ENCODE data around the gene VPS37C.

The VPS37C gene

DNA sequence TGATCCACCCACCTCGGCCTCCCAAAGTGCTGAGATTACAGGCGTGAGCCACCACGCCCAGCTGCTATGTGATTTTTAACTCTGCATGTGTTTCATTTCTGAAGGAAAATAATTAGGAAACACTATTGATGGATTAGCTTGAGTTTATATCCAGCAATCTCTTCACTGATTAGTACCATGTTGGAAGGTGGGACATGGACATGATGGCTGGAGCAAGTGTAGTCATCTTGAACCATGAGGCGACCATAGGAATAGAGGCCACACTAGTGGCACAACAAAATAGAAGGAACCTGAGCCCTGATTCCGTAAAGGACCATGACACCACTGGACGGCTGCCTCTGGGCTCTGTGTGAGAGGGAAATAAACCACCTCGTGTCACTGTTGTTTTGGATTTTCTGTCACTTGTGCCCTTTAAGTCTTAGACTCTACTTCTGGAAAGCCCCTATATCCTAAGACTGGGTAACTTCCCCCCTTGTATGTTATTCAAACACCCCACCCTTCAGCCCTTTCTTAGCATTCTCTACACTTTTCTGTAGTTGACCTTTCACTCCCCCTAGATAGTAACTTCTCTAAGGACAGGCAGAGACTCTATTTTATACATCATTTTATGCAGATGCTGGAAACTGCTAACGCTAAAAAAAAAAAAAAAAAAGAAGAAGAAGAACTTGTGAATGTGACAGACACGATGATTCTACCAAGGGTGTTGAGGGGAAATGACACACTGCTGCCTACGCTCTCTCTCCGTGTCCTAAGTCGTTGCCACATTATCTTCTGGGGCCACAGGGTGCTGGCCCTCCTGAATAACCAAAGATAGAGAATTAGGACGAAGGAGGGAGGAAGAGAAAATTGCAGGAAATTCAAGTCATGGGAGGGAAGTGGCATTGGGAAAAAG lies 2.7 kb upstream of the VPS37C start:
- WGBS (ENCODE audit: extremely low coverage, insufficient coverage, insufficient read length) = no CpG with 5 or more reads among the region's 13 CpGs

DNA sequence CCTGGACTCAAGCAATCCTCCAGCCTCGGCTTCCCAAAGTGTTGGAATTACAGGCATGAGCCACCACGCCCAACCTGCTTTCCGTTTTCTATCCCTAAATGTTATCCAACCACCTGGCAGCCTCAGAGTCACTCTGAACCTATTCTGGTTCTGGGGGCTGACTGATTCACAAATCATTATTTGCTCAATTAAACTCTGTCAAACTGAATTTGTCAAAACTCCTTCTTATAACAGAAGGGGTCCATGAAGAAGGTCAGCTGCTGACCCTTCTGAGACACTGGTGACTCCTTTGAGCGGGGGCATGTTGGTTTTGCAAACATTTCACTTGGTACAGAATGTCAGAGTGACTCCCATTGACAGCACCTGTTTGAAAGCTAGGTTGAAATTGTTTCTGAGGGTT lies 1.8 kb upstream of the VPS37C start:
- Histone ChIP-seq H3K36me3 (ENCODE audit: control insufficient read depth in 1 of 2, insufficient read depth in 2 of 2, low read length in 2 of 2) (no peaks in the 10 kb centered on the region), H3K4ac (ENCODE audit: low read depth, low read length) (no peak overlapping the region), H2AFZ (ENCODE audit: insufficient read depth, low read length, poor library complexity) (no peak overlapping the region), H3K18ac (ENCODE audit: low read length) (no peak overlapping the region), H2BK5ac (ENCODE audit: low read depth, low read length, poor library complexity) (no peak overlapping the region), H2BK12ac (ENCODE audit: low read length) (peak overlapping the region; percentile 2), H3K4me1 (ENCODE audit: control insufficient read depth in 1 of 2, insufficient read depth in 2 of 2, low read length in 2 of 2) (peaks cover 11 to 18% of the 10 kb centered on the region in 2 experiments), H3K4me3 (ENCODE audit: low read depth, low read length) (no peak overlapping the region), H3K9ac (ENCODE audit: low read length) (no peak overlapping the region), H3K27me3 (ENCODE audit: insufficient read depth, low read length) (no peaks in the 10 kb centered on the region), H3K79me2 (ENCODE audit: control insufficient read depth, insufficient read depth, low read length, poor library complexity) (peaks cover 13% of the 10 kb centered on the region), H3K4me2 (ENCODE audit: low read length) (no peak overlapping the region), H3K79me1 (ENCODE audit: low read length) (peaks cover 22% of the 10 kb centered on the region), H4K12ac (ENCODE audit: low read depth, low read length) (no peak overlapping the region), H3K27ac (ENCODE audit: low read depth, low read length) (no peak overlapping the region), H3K9me3 (ENCODE audit: insufficient read depth, low read depth, low read length) (peaks cover 2% of the 10 kb centered on the region), H3K23ac (ENCODE audit: low read length) (no peak overlapping the region), H3K14ac (ENCODE audit: low read length) (no peak overlapping the region), H2BK120ac (ENCODE audit: insufficient read depth, low read length, poor library complexity) (no peak overlapping the region), H4K91ac (ENCODE audit: low read depth, low read length) (no peak overlapping the region), H2AK5ac (ENCODE audit: low read length) (no peak overlapping the region), H4K8ac (ENCODE audit: low read depth, low read length) (no peak overlapping the region)
- WGBS (ENCODE audit: extremely low coverage, insufficient coverage, insufficient read length) = no CpG with 5 or more reads among the region's 4 CpGs
- no peak for DNase-seq

More for the DNA sequence above, 2.7 kb upstream of the VPS37C start:
- peak; percentile 20 to 34 for DNase-seq
- H3K79me2 ChIP-seq (ENCODE audit: control insufficient read depth, insufficient read depth, low read length, poor library complexity) = peaks cover 13% of the 10 kb centered on the region
- peak overlapping the region; percentile 67 for H3K14ac ChIP-seq (ENCODE audit: low read length)
- H2BK12ac ChIP-seq (ENCODE audit: low read length) = peak overlapping the region; percentile 85
- H2AFZ ChIP-seq (ENCODE audit: insufficient read depth, low read length, poor library complexity) = no peak overlapping the region
- no peak overlapping the region for H4K12ac ChIP-seq (ENCODE audit: low read depth, low read length)
- no peak overlapping the region for H3K18ac ChIP-seq (ENCODE audit: low read length)
- peak overlapping the region; percentile 66 for H4K8ac ChIP-seq (ENCODE audit: low read depth, low read length)
- H3K23ac ChIP-seq (ENCODE audit: low read length) = no peak overlapping the region
- peak overlapping the region; percentile 54 for H2BK5ac ChIP-seq (ENCODE audit: low read depth, low read length, poor library complexity)
- no peaks in the 10 kb centered on the region for H3K27me3 ChIP-seq (ENCODE audit: insufficient read depth, low read length)
- no peak overlapping the region for H3K4ac ChIP-seq (ENCODE audit: low read depth, low read length)
- peaks cover 11 to 16% of the 10 kb centered on the region in 2 experiments for H3K4me1 ChIP-seq (ENCODE audit: control insufficient read depth in 1 of 2, insufficient read depth in 2 of 2, low read length in 2 of 2)
- H4K91ac ChIP-seq (ENCODE audit: low read depth, low read length) = peak overlapping the region; percentile 76
- peaks cover 2% of the 10 kb centered on the region for H3K9me3 ChIP-seq (ENCODE audit: insufficient read depth, low read depth, low read length)
- peak overlapping the region; percentile 61 for H2BK120ac ChIP-seq (ENCODE audit: insufficient read depth, low read length, poor library complexity)
- no peak overlapping the region for H3K4me2 ChIP-seq (ENCODE audit: low read length)
- peak overlapping the region; percentile 43 for H3K27ac ChIP-seq (ENCODE audit: low read depth, low read length)
- H3K4me3 ChIP-seq (ENCODE audit: low read depth, low read length) = no peak overlapping the region
- no peak overlapping the region for H2AK5ac ChIP-seq (ENCODE audit: low read length)
- peaks cover 22% of the 10 kb centered on the region for H3K79me1 ChIP-seq (ENCODE audit: low read length)
- H3K36me3 ChIP-seq (ENCODE audit: control insufficient read depth in 1 of 2, insufficient read depth in 2 of 2, low read length in 2 of 2) = no peaks in the 10 kb centered on the region
- H3K9ac ChIP-seq (ENCODE audit: low read length) = no peak overlapping the region

DNA sequence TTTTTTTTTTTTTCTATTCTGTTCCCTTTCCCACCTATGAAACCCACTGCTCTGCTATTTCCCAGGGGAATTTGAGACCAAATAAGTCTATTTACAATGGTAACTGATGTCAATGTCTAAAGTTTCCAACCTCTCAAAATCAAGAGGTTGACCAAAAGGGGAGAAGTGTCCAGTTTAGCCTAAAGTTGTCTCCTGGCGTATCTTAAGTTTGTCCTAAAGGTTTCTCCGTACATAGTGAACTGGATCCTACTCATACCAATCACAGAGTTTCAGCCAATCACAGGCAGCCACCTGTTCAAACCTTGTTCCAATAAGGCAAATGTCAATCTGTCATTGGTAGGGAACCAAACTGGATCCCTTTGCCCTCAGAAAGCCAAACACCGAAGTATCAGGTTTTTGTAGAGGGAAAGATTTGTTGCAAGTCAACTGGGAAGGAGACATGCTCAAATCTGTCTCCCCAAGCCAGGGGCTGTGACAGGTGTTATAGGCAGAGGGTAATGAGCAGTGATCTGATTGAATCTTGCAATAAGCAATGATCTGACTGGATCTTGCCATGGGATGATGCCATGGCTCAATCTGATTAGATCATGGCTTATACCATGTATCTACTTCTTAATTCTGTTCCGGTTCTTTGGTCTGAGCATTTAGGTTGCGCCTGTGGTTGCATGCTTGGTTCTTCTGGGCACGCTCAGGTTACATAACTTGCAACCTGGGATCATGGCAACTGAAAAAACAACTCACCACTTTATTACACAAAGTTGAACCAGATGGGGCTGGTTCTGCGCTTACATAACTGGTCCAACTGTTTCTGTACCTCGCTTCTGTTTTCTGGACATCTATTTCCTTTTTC lies 1.1 kb upstream of the VPS37C start:
- Histone ChIP-seq H3K27me3 (ENCODE audit: insufficient read depth, low read length) (no peaks in the 10 kb centered on the region), H4K91ac (ENCODE audit: low read depth, low read length) (peak overlapping the region; percentile 1), H3K4me2 (ENCODE audit: low read length) (peak overlapping the region; percentile 93), H3K79me1 (ENCODE audit: low read length) (peaks cover 22% of the 10 kb centered on the region), H3K9ac (ENCODE audit: low read length) (no peak overlapping the region), H4K8ac (ENCODE audit: low read depth, low read length) (no peak overlapping the region), H2BK120ac (ENCODE audit: insufficient read depth, low read length, poor library complexity) (no peak overlapping the region), H3K79me2 (ENCODE audit: control insufficient read depth, insufficient read depth, low read length, poor library complexity) (peaks cover 13% of the 10 kb centered on the region), H2BK5ac (ENCODE audit: low read depth, low read length, poor library complexity) (no peak overlapping the region), H3K4me1 (ENCODE audit: control insufficient read depth in 1 of 2, insufficient read depth in 2 of 2, low read length in 2 of 2) (peaks cover 11 to 18% of the 10 kb centered on the region in 2 experiments), H3K36me3 (ENCODE audit: control insufficient read depth in 1 of 2, insufficient read depth in 2 of 2, low read length in 2 of 2) (no peaks in the 10 kb centered on the region), H3K27ac (ENCODE audit: low read depth, low read length) (no peak overlapping the region), H2AK5ac (ENCODE audit: low read length) (no peak overlapping the region), H3K14ac (ENCODE audit: low read length) (no peak overlapping the region), H3K9me3 (ENCODE audit: insufficient read depth, low read depth, low read length) (peaks cover 2% of the 10 kb centered on the region), H3K4ac (ENCODE audit: low read depth, low read length) (no peak overlapping the region), H3K23ac (ENCODE audit: low read length) (no peak overlapping the region), H3K18ac (ENCODE audit: low read length) (no peak overlapping the region), H4K12ac (ENCODE audit: low read depth, low read length) (no peak overlapping the region), H3K4me3 (ENCODE audit: low read depth, low read length) (no peak overlapping the region), H2AFZ (ENCODE audit: insufficient read depth, low read length, poor library complexity) (no peak overlapping the region), H2BK12ac (ENCODE audit: low read length) (no peak overlapping the region)
- peak; percentile 53 to 58 for DNase-seq
- WGBS (ENCODE audit: extremely low coverage, insufficient coverage, insufficient read length) = no CpG with 5 or more reads among the region's 8 CpGs

DNA sequence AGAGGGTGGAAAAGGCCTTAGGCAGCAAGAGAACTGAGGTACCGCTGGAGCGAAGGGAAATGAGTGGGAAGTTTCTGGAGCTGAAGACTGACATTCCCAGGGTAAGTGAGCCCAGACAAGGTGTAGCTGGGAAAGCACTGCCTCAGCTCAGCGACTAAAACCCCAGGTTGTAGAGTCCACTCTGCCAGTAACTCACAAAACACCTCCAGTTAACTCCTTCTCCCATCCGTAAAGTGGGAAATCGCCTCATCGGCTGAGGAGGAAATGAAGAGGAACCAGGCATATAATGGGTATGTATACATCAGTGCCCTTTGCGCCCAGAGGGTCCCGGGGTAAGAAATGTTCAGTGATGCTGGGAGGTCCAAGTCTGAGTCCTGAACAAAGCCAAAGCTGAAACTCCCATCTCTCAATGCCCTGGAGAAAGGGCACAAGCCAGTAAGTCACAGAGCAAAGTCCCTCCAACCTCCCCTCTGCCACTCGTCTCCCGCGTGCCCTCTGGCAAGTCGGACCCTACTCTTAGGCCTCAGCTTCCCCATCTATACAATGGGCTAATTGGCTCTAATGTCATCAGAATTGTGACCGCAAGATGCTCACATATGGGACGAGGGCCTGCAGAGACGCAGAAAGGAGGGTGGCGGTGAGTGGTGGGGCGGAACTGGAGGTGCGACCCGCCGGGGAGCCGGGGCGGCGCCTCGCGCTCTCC lies 588 bp downstream of the VPS37C start:
- DNase-seq = no peak
- Histone ChIP-seq H3K9me3 (ENCODE audit: insufficient read depth, low read depth, low read length) (no peaks in the 10 kb centered on the region), H2BK12ac (ENCODE audit: low read length) (peak overlapping the region; percentile 51), H3K4me3 (ENCODE audit: low read depth, low read length) (peak overlapping the region; percentile 88), H3K4ac (ENCODE audit: low read depth, low read length) (peak overlapping the region; percentile 88), H3K14ac (ENCODE audit: low read length) (peak overlapping the region; percentile 90), H4K12ac (ENCODE audit: low read depth, low read length) (peak overlapping the region; percentile 99), H4K8ac (ENCODE audit: low read depth, low read length) (peak overlapping the region; percentile 100), H3K36me3 (ENCODE audit: control insufficient read depth in 1 of 2, insufficient read depth in 2 of 2, low read length in 2 of 2) (no peaks in the 10 kb centered on the region), H3K27ac (ENCODE audit: low read depth, low read length) (peak overlapping the region; percentile 99), H3K27me3 (ENCODE audit: insufficient read depth, low read length) (no peaks in the 10 kb centered on the region), H2AFZ (ENCODE audit: insufficient read depth, low read length, poor library complexity) (peak overlapping the region; percentile 15), H3K9ac (ENCODE audit: low read length) (peak overlapping the region; percentile 18), H3K4me1 (ENCODE audit: control insufficient read depth in 1 of 2, insufficient read depth in 2 of 2, low read length in 2 of 2) (peaks cover 11 to 18% of the 10 kb centered on the region in 2 experiments), H3K79me1 (ENCODE audit: low read length) (peaks cover 22% of the 10 kb centered on the region), H2AK5ac (ENCODE audit: low read length) (peak overlapping the region; percentile 94), H3K23ac (ENCODE audit: low read length) (no peak overlapping the region), H2BK5ac (ENCODE audit: low read depth, low read length, poor library complexity) (peak overlapping the region; percentile 99), H3K79me2 (ENCODE audit: control insufficient read depth, insufficient read depth, low read length, poor library complexity) (peaks cover 13% of the 10 kb centered on the region), H3K4me2 (ENCODE audit: low read length) (peak overlapping the region; percentile 56), H3K18ac (ENCODE audit: low read length) (peak overlapping the region; percentile 98), H4K91ac (ENCODE audit: low read depth, low read length) (peak overlapping the region; percentile 100), H2BK120ac (ENCODE audit: insufficient read depth, low read length, poor library complexity) (peak overlapping the region; percentile 35)
- WGBS (ENCODE audit: extremely low coverage, insufficient coverage, insufficient read length) = no CpG with 5 or more reads among the region's 25 CpGs

Measured in trophoblast cell (in vitro differentiated cells and primary cell).